COLO668 (cell line): ENCODE measurements around the gene TTLL11.
A peak's percentile ranks its signal among the peaks of the same experiment; 100 is the strongest.

Experiments used
- DNase-seq: peaks from one replicate; lab custom pipeline; 2025; ENCODE audit not compliant: unreplicated experiment; lab: John Stamatoyannopoulos, UW

TTLL11 gene

DNA sequence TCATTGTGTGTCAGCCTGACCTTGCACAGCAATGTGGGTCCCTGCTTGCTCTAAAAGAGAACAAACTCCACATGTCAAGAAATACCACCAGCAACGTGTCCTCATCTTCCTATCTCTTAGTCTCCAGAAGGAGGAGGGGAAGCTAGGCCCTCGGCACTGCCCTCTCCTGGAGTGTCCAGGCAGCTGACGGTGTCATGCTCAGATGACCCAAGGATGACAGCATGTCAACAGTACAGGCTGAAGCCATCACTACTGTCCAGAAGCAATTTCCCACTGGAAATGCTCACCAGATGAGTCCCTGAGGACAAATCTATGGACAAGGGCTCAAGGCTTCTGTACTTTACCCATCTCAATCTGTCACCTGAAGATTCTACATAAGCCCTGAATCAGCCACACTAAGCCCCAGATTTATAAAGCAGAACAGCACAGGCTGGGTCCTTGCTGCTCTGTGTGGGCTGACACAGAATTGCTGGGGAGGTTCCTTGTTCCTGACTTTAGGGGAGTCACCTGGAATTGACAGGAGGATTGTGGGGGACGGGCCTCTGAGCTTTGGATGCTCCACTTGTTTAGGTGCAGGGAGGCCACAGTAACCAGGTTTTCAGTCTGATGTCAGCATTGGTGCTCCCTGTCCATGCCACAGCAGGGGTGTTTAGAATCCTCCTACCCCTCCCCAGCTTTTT, 231.5 kb downstream of the TTLL11 start:
- peak; percentile 18 for DNase-seq

GRCh38 chr9:121860744-121861143, 232.4 kb downstream of the TTLL11 start:
- DNase-seq, result no peak

- DNase-seq, result no peak
These were observed 232.9 kb downstream of the TTLL11 start for GRCh38 chr9:121860213-121860612.

DNA sequence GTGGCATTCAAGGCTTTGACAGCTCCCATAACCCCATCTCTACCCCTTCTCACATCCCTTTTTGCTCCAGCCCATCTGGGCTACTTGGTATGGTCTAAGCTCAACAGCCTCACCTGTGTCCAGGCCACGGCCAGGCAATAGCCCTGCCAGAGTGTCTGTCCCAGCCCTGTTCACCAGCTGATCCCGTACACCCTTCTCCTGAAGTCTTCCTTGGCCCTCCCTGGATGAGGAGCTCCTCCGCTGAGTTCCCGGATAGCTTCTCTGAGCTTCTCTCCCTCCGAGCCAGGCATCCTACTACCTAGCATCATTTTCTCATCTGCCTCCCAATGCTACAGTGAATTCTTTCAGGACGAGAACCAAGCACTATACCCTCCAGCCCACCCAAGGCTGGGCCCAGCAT, 233.5 kb downstream of the TTLL11 start:
- DNase-seq, result no peak

DNA sequence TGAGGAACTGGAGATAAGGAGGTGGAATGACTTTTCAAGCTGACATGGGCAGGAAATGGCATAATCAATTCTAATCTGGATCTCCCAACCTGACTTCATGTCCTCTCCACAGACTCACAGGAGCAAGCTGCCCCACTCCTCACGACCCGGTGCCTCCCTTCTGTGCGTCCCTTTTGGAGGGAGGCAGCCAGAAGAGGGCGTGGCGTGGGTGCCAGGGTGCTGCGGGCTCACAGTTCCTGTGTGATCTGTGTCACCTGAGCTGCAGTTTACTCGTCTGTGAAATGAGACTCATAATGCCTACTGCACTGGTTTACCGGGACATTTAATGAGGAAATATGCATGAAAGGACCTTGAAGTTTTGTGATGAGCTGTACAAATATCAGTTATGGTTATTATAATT, 234.3 kb downstream of the TTLL11 start:
- no peak for DNase-seq

DNA sequence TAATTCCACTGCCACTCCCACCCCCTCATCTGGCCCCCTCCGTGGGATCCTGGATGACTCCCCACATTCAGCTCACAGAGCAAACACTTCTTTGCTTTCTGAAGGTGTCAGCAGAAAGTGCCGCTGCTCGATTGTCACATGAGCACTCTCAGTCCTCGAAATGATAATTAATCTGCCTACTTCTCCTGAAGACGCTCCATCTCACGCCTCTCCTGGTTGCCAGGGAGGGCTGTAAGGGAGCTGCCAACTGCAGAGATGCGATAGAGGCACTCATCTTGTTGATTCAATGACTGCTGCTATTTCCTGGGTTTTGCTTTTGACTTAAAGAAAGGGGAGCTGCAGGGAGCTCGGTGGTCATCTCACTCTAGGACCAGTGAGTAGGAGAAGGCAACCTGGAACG, 235.2 kb downstream of the TTLL11 start:
- peak; percentile 24 for DNase-seq

DNA sequence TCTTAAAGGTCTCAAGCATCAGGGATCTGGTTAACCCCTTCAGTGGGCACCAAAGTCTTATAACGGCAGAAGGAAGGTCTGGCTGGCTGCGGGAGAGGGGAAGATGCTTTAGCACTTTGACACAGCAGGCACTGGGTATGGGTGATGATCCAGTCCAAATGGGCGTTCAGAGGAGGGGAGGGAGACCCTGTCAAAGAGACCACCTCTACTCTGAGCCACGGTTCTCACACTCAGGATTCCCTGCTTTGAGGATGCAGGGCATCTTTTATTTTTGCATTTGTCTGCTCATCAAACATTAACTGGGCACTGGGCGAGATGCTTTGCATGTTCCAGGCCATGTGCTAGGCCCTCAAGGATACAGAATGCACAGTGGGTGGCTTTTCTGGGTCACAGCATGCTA, 237.6 kb downstream of the TTLL11 start:
- no peak for DNase-seq

- no peak for DNase-seq
These were observed 239.3 kb downstream of the TTLL11 start for GRCh38 chr9:121853617-121854395.

GRCh38 chr9:121852651-121853616, 240.2 kb downstream of the TTLL11 start:
- DNase-seq, result no peak

DNA sequence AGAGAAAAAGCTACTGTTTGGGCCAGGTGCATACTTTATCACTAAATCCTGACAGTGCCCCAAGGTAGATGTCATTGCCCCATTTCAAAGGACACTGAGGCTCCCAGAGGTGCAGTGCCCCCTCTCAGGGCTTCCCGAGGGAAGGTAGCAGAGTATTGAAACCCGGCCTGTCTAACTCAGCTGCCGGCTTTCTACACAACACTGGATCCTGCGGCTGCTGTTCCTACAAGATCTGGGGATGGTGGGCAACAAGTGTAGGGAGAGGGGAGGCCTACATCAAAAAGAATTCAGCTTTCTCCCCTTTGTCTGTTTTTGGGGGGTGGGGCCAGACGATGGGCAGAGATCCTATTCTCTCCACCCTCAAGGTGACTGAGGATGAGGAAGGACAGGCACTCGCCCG, 240.9 kb downstream of the TTLL11 start:
- DNase-seq, result no peak

DNA sequence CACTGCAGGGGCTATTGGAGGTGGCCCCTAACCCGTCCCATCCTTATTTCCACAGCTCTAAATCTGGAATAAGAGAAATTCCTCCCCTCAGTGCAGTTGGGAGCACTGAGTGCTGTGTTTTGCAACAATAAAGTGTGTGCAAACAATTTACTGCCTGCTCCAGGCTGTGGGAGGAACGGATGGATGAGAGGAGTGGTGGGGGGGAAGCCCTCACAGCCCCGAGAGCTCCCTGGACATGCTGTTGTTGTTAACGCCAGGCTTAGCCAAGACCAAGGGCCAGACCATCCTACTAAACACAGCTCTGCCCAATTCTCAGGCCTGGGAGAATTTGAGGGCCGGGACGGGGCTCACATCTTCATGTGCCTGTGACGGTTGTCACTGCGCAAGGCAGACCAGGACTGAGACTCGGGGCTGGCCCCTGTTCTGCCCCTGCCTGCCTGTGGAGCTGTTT, 241.4 kb downstream of the TTLL11 start:
- no peak for DNase-seq

- no peak for DNase-seq
These were observed 242.7 kb downstream of the TTLL11 start for GRCh38 chr9:121850366-121850765.

GRCh38 chr9:121849554-121849953, 243.6 kb downstream of the TTLL11 start:
- DNase-seq, result no peak

DNA sequence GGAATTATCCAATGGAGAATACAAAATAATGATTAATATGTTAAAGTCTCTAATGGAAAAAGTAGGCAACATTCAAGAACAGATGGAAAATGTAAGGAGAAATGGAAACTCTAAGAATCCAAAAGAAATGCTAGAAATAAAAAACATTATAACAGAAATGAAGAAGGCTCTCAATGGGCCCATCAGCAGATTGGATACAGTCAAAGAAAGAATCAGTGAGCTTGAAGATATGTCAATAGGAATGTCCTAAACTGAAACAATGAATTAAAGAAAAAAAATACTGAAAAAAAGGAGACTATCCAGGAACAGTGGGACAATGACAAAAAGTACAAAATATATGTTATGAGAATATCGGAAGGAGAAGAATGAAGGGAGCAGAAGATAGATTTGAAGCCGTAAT, 248.5 kb downstream of the TTLL11 start:
- DNase-seq, result no peak

DNA sequence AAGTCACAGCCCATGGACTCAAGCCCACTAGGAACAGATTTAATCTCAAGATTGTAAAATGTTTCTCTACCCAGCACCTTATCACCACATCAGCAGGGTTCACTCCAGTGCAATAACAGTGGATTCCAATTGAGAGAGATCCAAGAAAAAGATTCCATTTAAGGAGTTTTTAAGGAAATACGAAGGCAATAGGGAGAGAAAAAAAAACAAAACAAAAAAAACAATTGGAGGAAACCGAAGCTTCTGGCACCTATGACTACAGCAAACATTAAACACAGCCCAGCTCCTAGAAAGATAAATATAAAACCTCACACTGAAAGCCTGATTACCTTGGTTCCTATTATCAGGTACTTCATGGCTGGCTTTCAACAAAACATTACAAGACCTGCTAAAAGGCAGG, 249.0 kb downstream of the TTLL11 start:
- no peak for DNase-seq

DNA sequence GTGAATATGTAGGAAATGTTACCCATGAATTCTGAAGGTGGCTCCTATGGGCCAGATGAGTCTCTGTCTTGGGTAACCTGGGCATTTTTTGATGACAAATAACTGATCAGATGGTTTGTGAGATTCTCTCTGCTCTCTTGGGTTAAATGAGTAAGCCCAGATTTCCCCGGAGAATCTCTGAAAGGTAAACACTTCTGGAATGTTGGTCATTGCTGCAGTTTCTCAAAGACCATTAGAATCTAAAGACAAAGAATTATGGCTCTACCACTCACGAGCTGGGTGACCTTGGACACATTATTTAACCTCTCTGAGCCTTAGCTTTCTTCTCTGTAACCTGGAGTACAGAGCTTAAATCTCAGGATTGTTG, 250.5 kb downstream of the TTLL11 start:
- no peak for DNase-seq

DNA sequence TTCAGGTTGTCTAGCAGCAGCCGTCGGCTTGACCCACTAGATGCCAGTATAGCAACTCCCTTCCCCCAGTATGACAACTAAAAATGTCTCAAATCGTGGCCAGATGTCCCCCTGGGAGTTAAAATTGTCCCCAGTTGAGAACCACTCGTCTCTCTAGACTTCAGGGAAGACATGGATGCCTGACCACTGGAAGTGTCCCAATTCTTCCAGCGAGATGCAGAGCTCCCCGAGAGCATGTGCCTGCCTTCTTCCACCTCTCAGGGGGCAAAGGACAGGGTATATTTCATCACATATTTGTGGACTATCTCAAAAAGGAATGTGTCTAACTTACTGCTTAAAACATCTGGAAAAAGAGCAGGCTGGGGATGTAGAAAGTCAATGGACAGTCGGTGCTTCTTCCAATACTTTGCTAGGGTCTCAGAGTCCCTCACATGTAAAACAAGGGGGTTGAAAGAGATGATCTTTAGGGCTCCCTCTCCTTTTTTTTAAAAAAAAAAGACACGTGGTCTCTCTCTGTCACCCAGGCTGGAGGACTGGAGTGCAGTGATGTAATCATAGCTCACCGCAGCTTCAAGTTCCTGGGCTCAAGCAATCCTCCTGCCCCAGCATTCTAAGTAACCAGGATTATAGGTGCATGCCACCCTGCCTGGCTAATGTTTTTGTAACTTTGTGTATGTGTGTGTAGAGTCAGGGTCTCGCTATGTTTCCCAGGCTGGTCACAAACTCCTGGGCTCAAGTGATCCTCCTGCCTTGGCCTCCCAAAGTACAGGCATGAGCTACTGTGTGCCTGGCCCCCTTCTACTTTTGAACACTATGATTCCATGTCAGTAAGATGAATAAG, 251.1 kb downstream of the TTLL11 start:
- no peak for DNase-seq

- DNase-seq, result no peak
These were observed 252.0 kb downstream of the TTLL11 start for GRCh38 chr9:121840838-121841760.

DNA sequence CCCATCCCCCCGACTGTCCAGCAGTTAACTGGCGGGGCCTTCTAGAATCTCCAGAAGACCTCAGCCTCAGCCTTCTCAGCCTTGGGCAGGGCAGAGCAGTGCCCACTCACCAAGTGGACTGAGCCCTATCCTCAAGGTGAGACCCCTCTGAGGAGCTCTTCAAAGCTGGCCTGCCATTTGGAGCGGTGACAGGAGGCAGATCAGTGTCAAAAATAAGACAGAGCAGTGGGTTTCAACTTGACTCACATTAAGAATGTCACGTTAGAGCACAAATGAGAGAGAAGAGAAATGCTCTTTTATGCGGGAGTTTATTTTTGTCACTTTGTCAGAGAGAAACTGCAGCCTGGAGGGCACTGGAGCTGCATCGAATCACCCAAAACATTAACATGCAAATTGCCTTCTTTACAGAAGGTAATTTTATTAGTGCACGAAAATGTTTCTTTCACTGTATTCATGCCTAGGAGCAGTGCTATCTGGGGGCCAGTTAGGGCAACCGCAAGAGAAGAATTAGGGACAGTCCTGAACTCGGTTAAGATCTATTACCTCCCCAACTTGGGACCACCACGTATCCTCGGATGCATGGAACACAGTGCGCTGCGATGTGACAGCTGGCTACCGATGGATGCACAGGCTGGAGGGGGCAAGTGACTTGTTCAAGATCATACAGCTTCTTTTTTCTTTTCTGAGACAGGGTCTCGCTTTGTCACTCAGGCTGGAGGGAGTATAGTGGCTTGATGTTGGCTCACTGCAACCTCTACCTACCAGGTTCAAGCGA, 253.2 kb downstream of the TTLL11 start:
- no peak for DNase-seq
